Activated CD8-positive, alpha-beta T cell treated with anti-CD3 and anti-CD28 coated beads for 36 hours (primary cell): Measurements from ENCODE around the gene SMAD9. TPM values are rescaled to one million over a fixed set of nuclear protein-coding genes. Genes with fewer than 3 reads are reported as not detected.
"Not testable (repeated sequence)": the region's sequence is repeated elsewhere in the genome, so short reads cannot be mapped to it uniquely, and the experiment has no call there.

Experiments used
- ATAC-seq: fragments of 200-7000 bp; cut with Tn5 transposase; one replicate; pipeline ENCODE4 v1.10.0; 2021; ENCODE audit warnings: mild to moderate bottlenecking, moderate library complexity
- CTCF ChIA-PET: fragments of 350-600 bp; sonication (Branson Sonifier 250); formaldehyde crosslinking; loops from one replicate; lab custom pipeline; 2021; ENCODE audit warnings: antibody characterized with exemption; lab: Charles Lee
- POLR2A ChIA-PET: fragments of 350-600 bp; sonication (Branson Sonifier 250); formaldehyde crosslinking; loops from one replicate; lab custom pipeline; 2021; ENCODE audit warnings: antibody characterized with exemption; lab: Charles Lee
- DNase-seq: peaks from one replicate; pipeline ENCODE4 v3.0.0-alpha.2; 2020
- H3K27ac Mint-ChIP-seq: one replicate; pipeline ENCODE4 v1.8.0; 2021; ENCODE audit warnings: mild to moderate bottlenecking, mixed read lengths
- H3K27me3 Mint-ChIP-seq: one replicate; pipeline ENCODE4 v1.8.0; 2021; ENCODE audit warnings: mixed read lengths
- H3K36me3 Mint-ChIP-seq: one replicate; pipeline ENCODE4 v1.8.0; 2021; ENCODE audit warnings: low read depth, mixed read lengths
- H3K4me1 Mint-ChIP-seq: one replicate; pipeline ENCODE4 v1.8.0; 2021; ENCODE audit warnings: low read depth, mixed read lengths
- H3K4me3 Mint-ChIP-seq: one replicate; pipeline ENCODE4 v1.8.0; 2021; ENCODE audit warnings: mild to moderate bottlenecking, moderate library complexity, mixed read lengths
- H3K9me3 Mint-ChIP-seq: one replicate; pipeline ENCODE4 v1.8.0; 2021; ENCODE audit warnings: mixed read lengths
- CTCF ChIP-seq: fragments of 200-600 bp; IDR thresholded peaks from one replicate; pipeline ENCODE4 v1.8.0; 2022; ENCODE audit warnings: antibody characterized with exemption, mild to moderate bottlenecking
- intact Hi-C: fragments of 100-400 bp; cut with micrococcal nuclease; formaldehyde crosslinking; loops from one replicate; pipeline ENCODE4 v1.10.0; 2022
- total RNA-seq, 2 experiments: library from RNA; stranded (reverse); gene quantifications; one replicate each; pipeline ENCODE4 v1.2.3, GENCODE V29; 2021

The SMAD9 gene
- total RNA-seq, 2 experiments from 2014 or later = 0.11 TPM

- ATAC-seq (no peak), DNase-seq (no peak)
- H3K4me1 Mint-ChIP-seq = no peaks in the 10 kb centered on the region
- peaks cover 8% of the 10 kb centered on the region for H3K27me3 Mint-ChIP-seq
- no peak for TF ChIP-seq CTCF
- H3K36me3 Mint-ChIP-seq = no peaks in the 10 kb centered on the region
- no peaks in the 10 kb centered on the region for H3K9me3 Mint-ChIP-seq
- H3K27ac Mint-ChIP-seq = no peak overlapping the region
- CTCF ChIA-PET = no interaction called here
- intact Hi-C loops = no loop called here
- POLR2A ChIA-PET = no interaction called here
- H3K4me3 Mint-ChIP-seq = no peak overlapping the region
Observed at GRCh38 chr13:36888645-36889044, 31.4 kb downstream of the SMAD9 start.

- no peak for DNase-seq
- ChIA-PET POLR2A (no interaction called here), CTCF (no interaction called here)
- no peaks in the 10 kb centered on the region for H3K9me3 Mint-ChIP-seq
- H3K36me3 Mint-ChIP-seq = no peaks in the 10 kb centered on the region
- H3K27ac Mint-ChIP-seq = no peak overlapping the region
- peaks cover 8% of the 10 kb centered on the region for H3K27me3 Mint-ChIP-seq
- intact Hi-C loops = no loop called here
- no peak overlapping the region for H3K4me3 Mint-ChIP-seq
- no peak for TF ChIP-seq CTCF
- no peaks in the 10 kb centered on the region for H3K4me1 Mint-ChIP-seq
- ATAC-seq = no peak
Observed at GRCh38 chr13:36887758-36888521, 32.1 kb downstream of the SMAD9 start.

GRCh38 chr13:36885901-36886300 lies 34.1 kb downstream of the SMAD9 start:
- ChIA-PET POLR2A (no interaction called here), CTCF (no interaction called here)
- intact Hi-C loops = no loop called here
- Mint-ChIP-seq H3K36me3 (no peaks in the 10 kb centered on the region), H3K4me3 (no peak overlapping the region), H3K27ac (no peak overlapping the region), H3K27me3 (peaks cover 8% of the 10 kb centered on the region), H3K4me1 (no peaks in the 10 kb centered on the region), H3K9me3 (no peaks in the 10 kb centered on the region)
- DNase-seq = no peak
- TF ChIP-seq CTCF = no peak
- no peak for ATAC-seq

GRCh38 chr13:36884235-36884634 lies 35.8 kb downstream of the SMAD9 start:
- Mint-ChIP-seq H3K36me3 (no peaks in the 10 kb centered on the region), H3K4me3 (no peak overlapping the region), H3K4me1 (no peaks in the 10 kb centered on the region), H3K9me3 (no peaks in the 10 kb centered on the region), H3K27me3 (peaks cover 7% of the 10 kb centered on the region), H3K27ac (no peak overlapping the region)
- ChIA-PET POLR2A (no interaction called here), CTCF (no interaction called here)
- DNase-seq (no peak), ATAC-seq (no peak)
- TF ChIP-seq CTCF = no peak
- intact Hi-C loops = no loop called here

GRCh38 chr13:36883824-36884223 lies 36.2 kb downstream of the SMAD9 start:
- ChIA-PET POLR2A (no interaction called here), CTCF (no interaction called here)
- DNase-seq (no peak), ATAC-seq (no peak)
- no peak overlapping the region for H3K4me3 Mint-ChIP-seq
- no peaks in the 10 kb centered on the region for H3K4me1 Mint-ChIP-seq
- H3K27me3 Mint-ChIP-seq = peaks cover 7% of the 10 kb centered on the region
- H3K27ac Mint-ChIP-seq = no peak overlapping the region
- H3K9me3 Mint-ChIP-seq = no peaks in the 10 kb centered on the region
- intact Hi-C loops = no loop called here
- TF ChIP-seq CTCF = no peak
- H3K36me3 Mint-ChIP-seq = no peaks in the 10 kb centered on the region

GRCh38 chr13:36883392-36883791 lies 36.6 kb downstream of the SMAD9 start:
- H3K36me3 Mint-ChIP-seq, POLR2A ChIA-PET, DNase-seq, ATAC-seq, H3K4me3 Mint-ChIP-seq, CTCF ChIA-PET, H3K9me3 Mint-ChIP-seq, H3K27ac Mint-ChIP-seq, H3K4me1 Mint-ChIP-seq, intact Hi-C loops, H3K27me3 Mint-ChIP-seq: not testable (repeated sequence)
